Parathyroid adenoma (tissue), 2 donors: ENCODE data around the gene TTC27.

Experiments
- H2AFZ ChIP-seq: fragments of 300-600 bp; sonication (generic); one replicate; pipeline ENCODE4 v1.7.0; 2017; ENCODE audit warnings: antibody characterized with exemption, mild to moderate bottlenecking
- H3K27ac ChIP-seq: fragments of 300-600 bp; sonication (generic); one replicate; pipeline ENCODE4 v1.7.0; 2017
- H3K27me3 ChIP-seq: fragments of 300-600 bp; sonication (generic); one replicate; pipeline ENCODE4 v1.7.0; 2017; ENCODE audit warnings: low read length; ENCODE audit not compliant: control insufficient read depth, insufficient read depth
- H3K36me3 ChIP-seq: fragments of 300-600 bp; sonication (generic); one replicate; pipeline ENCODE4 v1.7.0; 2017; ENCODE audit warnings: low read length; ENCODE audit not compliant: control insufficient read depth, insufficient read depth
- H3K4me1 ChIP-seq: fragments of 300-600 bp; sonication (generic); one replicate; pipeline ENCODE4 v1.7.0; 2017; ENCODE audit warnings: control low read depth
- H3K4me2 ChIP-seq: fragments of 300-600 bp; sonication (generic); one replicate; pipeline ENCODE4 v1.7.0; 2017; ENCODE audit warnings: low read length
- H3K4me3 ChIP-seq: fragments of 300-600 bp; sonication (generic); one replicate; pipeline ENCODE4 v1.7.0; 2017; ENCODE audit warnings: low read depth, low read length
- H3K79me2 ChIP-seq: fragments of 300-600 bp; sonication (generic); one replicate; pipeline ENCODE4 v1.7.0; 2017; ENCODE audit warnings: control low read depth
- H3K9ac ChIP-seq: fragments of 300-600 bp; sonication (generic); one replicate; pipeline ENCODE4 v1.7.0; 2017; ENCODE audit warnings: mild to moderate bottlenecking
- H3K9me3 ChIP-seq: fragments of 300-600 bp; sonication (generic); one replicate; pipeline ENCODE4 v1.7.0; 2017; ENCODE audit warnings: low read length; ENCODE audit not compliant: control insufficient read depth
- CTCF ChIP-seq: fragments of 300-600 bp; sonication (generic); IDR thresholded peaks from one replicate; pipeline ENCODE4 v1.7.0; 2017; ENCODE audit warnings: antibody characterized with exemption, mild to moderate bottlenecking
- donor health status: primary hyperparathyroidism.

The TTC27 gene

GRCh38 chr2:32627814-32628579, at the start of gene TTC27:
Gene TTC27 (plus strand): TSS chr2:32628050. CDS start chr2:32628293, 243 bp downstream.
- no peaks in the 10 kb centered on the region for H3K9me3 ChIP-seq
- H3K36me3 ChIP-seq: no peaks in the 10 kb centered on the region
- peak within 1 kb of the TSS; percentile 91 for H3K4me3 ChIP-seq
- peak within 1 kb of the TSS; percentile 99 for H2AFZ ChIP-seq
- H3K27ac ChIP-seq: peak within 1 kb of the TSS; percentile 25
- no peaks in the 10 kb centered on the region for H3K4me1 ChIP-seq
- no peak for TF ChIP-seq CTCF
- H3K4me2 ChIP-seq: peak within 1 kb of the TSS; percentile 98
- H3K79me2 ChIP-seq: no peaks in the 10 kb centered on the region
- peak within 1 kb of the TSS; percentile 70 for H3K9ac ChIP-seq
- H3K27me3 ChIP-seq: no peaks in the 10 kb centered on the region

- TF ChIP-seq CTCF: no peak
- Histone ChIP-seq H3K4me1 (no peaks in the 10 kb centered on the region), H3K27me3 (no peaks in the 10 kb centered on the region), H3K9ac (no peak overlapping the region), H3K36me3 (no peaks in the 10 kb centered on the region), H3K9me3 (no peaks in the 10 kb centered on the region), H3K27ac (no peak overlapping the region), H2AFZ (no peak overlapping the region), H3K4me3 (no peak overlapping the region), H3K4me2 (no peak overlapping the region), H3K79me2 (no peaks in the 10 kb centered on the region)
Measured at GRCh38 chr2:32591669-32592463, 36.0 kb upstream of the TTC27 start.

GRCh38 chr2:32594573-32594972, 33.3 kb upstream of the TTC27 start:
- H3K4me3 ChIP-seq: no peak overlapping the region
- H3K9me3 ChIP-seq: no peaks in the 10 kb centered on the region
- no peak overlapping the region for H2AFZ ChIP-seq
- H3K79me2 ChIP-seq: no peaks in the 10 kb centered on the region
- H3K4me2 ChIP-seq: no peak overlapping the region
- TF ChIP-seq CTCF: no peak
- no peaks in the 10 kb centered on the region for H3K4me1 ChIP-seq
- H3K9ac ChIP-seq: no peak overlapping the region
- H3K36me3 ChIP-seq: no peaks in the 10 kb centered on the region
- H3K27me3 ChIP-seq: no peaks in the 10 kb centered on the region
- H3K27ac ChIP-seq: no peak overlapping the region

GRCh38 chr2:32611366-32611765, 16.5 kb upstream of the TTC27 start:
- Histone ChIP-seq H3K36me3 (no peaks in the 10 kb centered on the region), H3K4me1 (no peaks in the 10 kb centered on the region), H3K4me3 (no peak overlapping the region), H2AFZ (no peak overlapping the region), H3K27ac (no peak overlapping the region), H3K4me2 (no peak overlapping the region), H3K9ac (no peak overlapping the region), H3K9me3 (no peaks in the 10 kb centered on the region), H3K79me2 (no peaks in the 10 kb centered on the region), H3K27me3 (no peaks in the 10 kb centered on the region)
- no peak for TF ChIP-seq CTCF
